GM12891 (cell line): ENCODE data around the gene FGF21.
A peak's percentile ranks its signal among the peaks of the same experiment; 100 is the strongest.

Source experiments
- DNase-seq: peaks from one replicate; pipeline ENCODE4 v3.0.0; 2011; ENCODE audit warnings: low spot score; ENCODE audit not compliant: insufficient read length
- FAIRE-seq: peaks from 2 replicates; lab custom pipeline; 2011; peaks lifted over from hg19 to GRCh38; lab: Jason Lieb, UNC
- PAX5 ChIP-seq: IDR thresholded peaks from 2 replicates; pipeline ENCODE4 v1.6.1; 2011; ENCODE audit warnings: low read length, moderate library complexity, mild to moderate bottlenecking; ENCODE audit not compliant: insufficient read depth, severe bottlenecking
- POLR2A ChIP-seq: IDR thresholded peaks from 2 replicates; pipeline ENCODE4 v1.6.1; 2011; ENCODE audit warnings: low read depth, low read length, control low read depth
- POLR2AphosphoS5 ChIP-seq: IDR thresholded peaks from 2 replicates; pipeline ENCODE4 v1.6.1; 2011; ENCODE audit warnings: low read depth, low read length, control low read depth
- POU2F2 ChIP-seq: IDR thresholded peaks from 2 replicates; pipeline ENCODE4 v1.6.1; 2011; ENCODE audit warnings: low read depth, mild to moderate bottlenecking, control low read depth, low read length, moderate library complexity
- SPI1 ChIP-seq: IDR thresholded peaks from 2 replicates; pipeline ENCODE4 v1.6.1; 2011; ENCODE audit warnings: low read depth, low read length, control low read depth
- TAF1 ChIP-seq: IDR thresholded peaks from 2 replicates; pipeline ENCODE4 v1.6.1; 2011; ENCODE audit warnings: low read depth, low read length, control low read depth

The FGF21 gene

GRCh38 chr19:48793271-48793670, 37.9 kb downstream of the FGF21 start:
- no peak for FAIRE-seq
- no peak for TF ChIP-seq POLR2A
- TF ChIP-seq SPI1 = no peak
- no peak for TF ChIP-seq TAF1
- TF ChIP-seq POLR2AphosphoS5 = no peak
- no peak for TF ChIP-seq POU2F2
- no peak for TF ChIP-seq PAX5
- DNase-seq = no peak

GRCh38 chr19:48794291-48794690, 39.0 kb downstream of the FGF21 start:
- FAIRE-seq (no peak), DNase-seq (no peak)
- TF ChIP-seq POLR2A (no peak), SPI1 (no peak), POU2F2 (no peak), TAF1 (no peak), PAX5 (no peak), POLR2AphosphoS5 (no peak)

DNA sequence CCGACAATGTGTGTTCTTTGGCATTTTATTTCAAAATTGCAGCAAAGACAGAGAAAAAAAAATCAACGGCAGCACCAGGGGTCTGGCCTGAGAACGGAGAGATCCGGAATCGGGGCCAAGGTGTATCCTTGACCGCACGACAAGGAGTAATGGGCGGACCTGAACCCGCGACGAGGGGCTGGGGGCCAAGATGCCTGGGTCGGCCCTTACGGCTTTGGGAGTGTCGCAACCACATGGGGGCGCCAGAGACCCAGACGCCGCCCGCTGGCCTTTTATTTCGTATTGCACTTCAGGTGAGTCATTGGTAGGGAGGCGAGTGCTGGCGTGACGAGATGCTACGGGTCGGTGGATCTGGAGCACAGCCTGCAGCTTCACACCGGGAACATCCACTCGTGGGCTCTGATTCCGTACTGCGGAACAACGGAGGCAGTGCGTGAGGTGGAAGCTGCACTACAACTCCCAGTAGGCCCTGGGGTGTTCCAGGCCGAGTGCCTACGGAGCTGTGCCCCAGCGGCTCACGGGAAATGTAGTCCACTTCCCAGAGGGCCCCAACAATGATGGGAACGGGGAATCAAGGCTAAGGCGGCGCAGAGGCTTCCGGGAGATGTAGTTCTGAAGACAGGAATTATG, 39.8 kb downstream of the FGF21 start:
- FAIRE-seq = peak; percentile 99
- peak; percentile 90 for DNase-seq
- no peak for TF ChIP-seq SPI1
- TF ChIP-seq PAX5 = peak; percentile 37
- TF ChIP-seq POU2F2 = peak; percentile 46; the same call in 1 of the 2 replicates

GRCh38 chr19:48795685-48796070, 40.4 kb downstream of the FGF21 start:
- FAIRE-seq = no peak
- DNase-seq = no peak
- no peak for TF ChIP-seq POLR2A
- no peak for TF ChIP-seq SPI1
- no peak for TF ChIP-seq POLR2AphosphoS5
- no peak for TF ChIP-seq POU2F2
- no peak for TF ChIP-seq TAF1
- no peak for TF ChIP-seq PAX5

DNA sequence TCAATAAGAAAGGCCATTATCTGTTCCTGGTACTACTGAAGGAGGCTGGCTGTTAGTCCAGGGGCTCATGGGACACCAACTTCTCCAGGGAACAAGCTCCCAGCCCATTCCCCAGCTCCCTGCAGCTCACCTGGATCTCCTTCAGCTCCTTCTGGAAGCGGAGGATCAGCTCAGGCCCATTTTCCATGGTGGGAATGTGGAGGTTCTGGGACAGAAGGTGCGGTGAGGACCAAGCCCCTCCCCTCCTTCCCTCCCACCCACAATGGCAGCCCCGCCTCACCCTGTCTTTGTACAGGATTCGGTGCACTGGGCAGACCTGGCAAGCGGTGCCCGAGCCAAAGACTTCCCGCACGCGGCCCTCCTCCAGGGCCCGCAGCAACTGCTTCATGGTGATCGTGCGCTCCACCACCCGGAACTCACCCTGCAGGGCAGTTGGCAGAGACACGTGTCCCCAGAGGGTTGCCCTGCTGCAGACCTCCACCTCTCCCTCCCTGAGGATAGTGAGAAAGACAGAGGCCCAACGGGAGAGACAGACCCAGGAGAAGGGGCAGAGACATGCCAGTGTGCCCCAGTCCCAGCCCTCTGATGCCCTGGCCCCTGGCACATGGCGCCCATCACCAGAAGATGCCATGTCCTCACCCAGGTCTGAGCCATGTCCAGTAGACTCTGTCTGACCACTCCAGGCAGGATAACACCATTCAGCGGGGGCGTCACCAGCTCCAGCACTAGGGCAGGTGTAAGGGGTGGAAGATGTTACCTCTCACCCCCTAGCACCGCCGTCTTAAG, 41.2 kb downstream of the FGF21 start:
- TF ChIP-seq POLR2A = no peak
- no peak for TF ChIP-seq TAF1
- TF ChIP-seq POU2F2 = no peak
- no peak for TF ChIP-seq SPI1
- TF ChIP-seq PAX5 = no peak
- TF ChIP-seq POLR2AphosphoS5 = no peak
- DNase-seq (no peak), FAIRE-seq (no peak)

DNA sequence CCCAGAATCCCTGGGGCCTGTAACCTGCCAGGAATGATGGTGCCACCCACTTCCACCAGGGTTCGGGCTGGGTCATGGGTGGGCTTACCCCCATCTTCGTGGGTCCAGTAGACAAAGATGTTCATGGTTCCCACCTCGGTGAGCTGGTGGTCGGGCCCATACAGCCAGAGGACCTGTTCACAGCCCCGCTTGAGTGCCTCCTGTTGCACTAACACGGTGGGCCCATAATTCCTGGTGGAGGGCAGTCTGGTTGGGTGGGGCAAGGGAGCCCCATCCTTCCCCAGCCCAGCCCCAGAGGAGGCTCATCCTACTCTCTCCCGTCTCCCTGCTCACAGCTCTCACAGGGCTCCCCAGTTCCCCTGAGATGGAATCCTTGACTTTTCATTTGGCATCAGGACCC, 41.8 kb downstream of the FGF21 start:
- DNase-seq (no peak), FAIRE-seq (no peak)
- TF ChIP-seq TAF1 (no peak), POU2F2 (no peak), POLR2A (no peak), PAX5 (no peak), POLR2AphosphoS5 (no peak), SPI1 (no peak)

- FAIRE-seq = no peak
Observed at GRCh38 chr19:48798937-48799336, 43.6 kb downstream of the FGF21 start.

DNA sequence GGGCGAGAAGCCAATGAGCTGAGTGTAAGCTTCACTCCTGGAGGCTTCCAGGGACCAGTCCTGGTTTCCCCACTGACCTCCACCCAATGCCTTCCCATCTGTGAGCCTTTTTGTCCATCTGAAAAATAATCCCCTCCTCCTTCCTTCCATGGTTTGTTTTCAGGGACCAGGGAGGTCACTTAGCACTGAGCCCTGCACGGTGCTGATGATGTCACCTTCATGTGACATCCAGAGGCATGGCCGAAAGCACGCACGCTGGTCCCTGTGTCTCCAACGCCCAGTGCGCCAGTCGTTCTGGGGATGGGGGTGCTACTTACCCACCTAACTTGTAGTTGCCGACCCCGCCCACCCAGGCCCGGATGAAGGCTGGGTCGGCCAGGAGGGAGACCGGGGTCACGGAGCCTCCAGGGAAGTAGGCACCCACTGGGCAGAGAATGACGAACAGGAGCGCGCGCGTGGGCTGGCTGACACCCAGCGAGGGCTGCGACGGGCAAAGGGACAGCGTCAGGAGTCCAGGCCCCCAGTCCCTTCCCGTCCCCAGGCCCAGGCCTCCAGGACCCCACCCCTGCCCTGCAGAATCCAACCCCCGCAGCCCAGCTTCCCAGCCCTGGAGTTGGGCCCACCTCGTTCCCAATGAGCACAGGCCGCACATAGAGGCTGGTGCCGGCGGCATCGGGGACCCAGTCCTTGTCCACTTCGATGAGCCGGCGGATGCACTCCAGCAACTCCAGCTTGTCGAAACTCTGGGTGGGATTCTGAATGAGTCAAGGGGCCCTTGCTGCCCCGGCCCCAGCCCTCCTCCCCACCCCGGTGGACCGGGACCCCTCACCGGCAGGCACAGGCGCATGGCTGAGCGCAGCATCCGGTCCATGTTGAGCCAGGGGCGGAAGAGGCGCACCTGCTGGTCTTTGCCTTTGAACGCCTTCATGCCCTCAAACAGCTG, 44.3 kb downstream of the FGF21 start:
- FAIRE-seq (no peak), DNase-seq (no peak)
- no peak for TF ChIP-seq PAX5
- TF ChIP-seq TAF1 = no peak
- TF ChIP-seq POU2F2 = no peak
- TF ChIP-seq POLR2AphosphoS5 = no peak
- TF ChIP-seq POLR2A = no peak
- no peak for TF ChIP-seq SPI1

More at GRCh38 chr19:48798937-48799336, 43.6 kb downstream of the FGF21 start:
- TF ChIP-seq POU2F2 = no peak
- no peak for TF ChIP-seq PAX5
- no peak for TF ChIP-seq SPI1
- TF ChIP-seq POLR2AphosphoS5 = no peak
- TF ChIP-seq TAF1 = no peak
- no peak for TF ChIP-seq POLR2A
- no peak for DNase-seq
